GM12878 (cell line): ENCODE measurements around the gene ITCH.

ENCODE experiments used
- KLF5 ChIP-seq: fragments of 450-650 bp; IDR thresholded peaks from 2 replicates; pipeline ENCODE4 v1.6.1; 2014; ENCODE audit warnings: mild to moderate bottlenecking; ENCODE audit not compliant: partially characterized antibody
- MXI1 ChIP-seq: fragments of 150-350 bp; IDR thresholded peaks from 2 replicates; pipeline ENCODE4 v1.6.1; 2011; ENCODE audit warnings: low read depth, mild to moderate bottlenecking, inconsistent platforms, low read length, improper control_type of control experiment

- TF ChIP-seq MXI1 = no peak
- TF ChIP-seq KLF5 = no peak
These were observed 80.5 kb downstream of the ITCH start for GRCh38 chr20:34443546-34443945.
